A549 (cell line): ENCODE measurements around the gene GRIA1. TPM values are rescaled to one million over a fixed set of nuclear protein-coding genes. Genes with fewer than 3 reads are reported as not detected.

Source experiments
- ATAC-seq, 2 experiments: fragments of 200-7000 bp in 1 of 2; fragments of >200 bp in 1 of 2; cut with Nextera tagmentation in 1 of 2; cut with Tn5 transposase in 1 of 2; 3 replicates each; pipeline versions ENCODE4 v1.8.0 to v1.9.1; 2018 to 2020; ENCODE audit warnings: mild to moderate bottlenecking in 1 of 2, moderate library complexity in 1 of 2
- CTCF ChIA-PET: fragments of 300-600 bp; sonication (Branson Sonifier 250); formaldehyde crosslinking; extraction: SDS; loops from one replicate; lab custom pipeline; 2021; ENCODE audit warnings: antibody characterized with exemption, inconsistent platforms; lab: Yijun Ruan, JAX
- POLR2A ChIA-PET: fragments of 350-600 bp; formaldehyde crosslinking; extraction: SDS; loops from one replicate; lab custom pipeline; 2021; ENCODE audit warnings: antibody characterized with exemption, inconsistent platforms; lab: Yijun Ruan, JAX
- DNase-seq, 2 experiments: peaks; one replicate each; pipeline versions ENCODE4 v3.0.0 to v3.0.0-alpha.2; 2011 to 2016; ENCODE audit warnings: low read depth in 1 of 2, low spot score in 1 of 2
- FAIRE-seq: peaks from 2 replicates; lab custom pipeline; 2011; peaks lifted over from hg19 to GRCh38; lab: Jason Lieb, UNC
- H3K27ac ChIP-seq, 2 experiments: fragments of >200 bp; sonication (Bioruptor Twin); formaldehyde crosslinking; 3 replicates each; pipeline ENCODE4 v1.5.1; 2016 to 2017
- H3K4me1 ChIP-seq: fragments of >200 bp; sonication (Bioruptor Twin); formaldehyde crosslinking; 3 replicates; pipeline ENCODE4 v1.6.1; 2016
- H3K4me2 ChIP-seq: fragments of >200 bp; sonication (Bioruptor Twin); formaldehyde crosslinking; 3 replicates; pipeline ENCODE4 v1.6.1; 2016
- H3K4me3 ChIP-seq: fragments of >200 bp; sonication (Bioruptor Twin); formaldehyde crosslinking; 3 replicates; pipeline ENCODE4 v1.5.1; 2016
- H3K9me3 ChIP-seq: fragments of >200 bp; sonication (Bioruptor Twin); formaldehyde crosslinking; 3 replicates; pipeline ENCODE4 v1.6.1; 2016
- CBX2 ChIP-seq: fragments of 200-600 bp; sonication (generic); IDR thresholded peaks from 2 replicates; pipeline ENCODE4 v1.6.1; 2016; ENCODE audit warnings: low read depth, mild to moderate bottlenecking, borderline replicate concordance
- CEBPB ChIP-seq, 2 experiments: fragments of >200 bp in 1 of 2; sonication (Bioruptor Twin) in 1 of 2; formaldehyde crosslinking in 1 of 2; IDR thresholded peaks; 2 replicates each; pipeline ENCODE4 v1.6.1; 2012 to 2016
- CHD4 ChIP-seq: fragments of 200-600 bp; sonication (generic); IDR thresholded peaks from 2 replicates; pipeline ENCODE4 v1.6.1; 2016; ENCODE audit warnings: antibody characterized with exemption, mild to moderate bottlenecking, borderline replicate concordance
- CTCF ChIP-seq: fragments of >200 bp; sonication (Bioruptor Twin); formaldehyde crosslinking; IDR thresholded peaks from 3 replicates; pipeline ENCODE4 v1.5.1; 2016
- EHMT2 ChIP-seq: fragments of 200-600 bp; sonication (generic); IDR thresholded peaks from 2 replicates; pipeline ENCODE4 v1.6.1; 2016; ENCODE audit warnings: antibody characterized with exemption, low read depth, mild to moderate bottlenecking, moderate library complexity
- EP300 ChIP-seq, 2 experiments: fragments of >200 bp; sonication (Bioruptor Twin); formaldehyde crosslinking; IDR thresholded peaks; 2 replicates in 1 of 2; 3 replicates in 1 of 2; pipeline ENCODE4 v1.6.1; 2016 to 2017
- ESRRA ChIP-seq: fragments of 150-350 bp; IDR thresholded peaks from 2 replicates; pipeline ENCODE4 v1.6.1; 2014; ENCODE audit warnings: mild to moderate bottlenecking, low read length, borderline replicate concordance
- FOSL2 ChIP-seq, 2 experiments: fragments of 450-650 bp in 1 of 2; fragments of >200 bp in 1 of 2; sonication (Bioruptor Twin) in 1 of 2; formaldehyde crosslinking; IDR thresholded peaks; 2 replicates each; pipeline versions ENCODE4 v1.5.0 to v1.6.1; 2016 to 2020; ENCODE audit warnings: mild to moderate bottlenecking in 1 of 2, moderate library complexity in 1 of 2
- HDAC2 ChIP-seq: fragments of 200-600 bp; sonication (generic); IDR thresholded peaks from 2 replicates; pipeline ENCODE4 v1.6.1; 2016
- HES2 ChIP-seq: fragments of >200 bp; sonication (Bioruptor Twin); formaldehyde crosslinking; IDR thresholded peaks from 2 replicates; pipeline ENCODE4 v1.6.1; 2016
- HMGXB4 ChIP-seq: fragments of 250-450 bp; sonication (Bioruptor Pico); IDR thresholded peaks from 2 replicates; pipeline ENCODE4 v1.5.0; 2021; ENCODE audit warnings: mild to moderate bottlenecking, moderate library complexity, borderline replicate concordance
- HOXB13 ChIP-seq: fragments of 250-450 bp; sonication (Bioruptor Pico); IDR thresholded peaks from 2 replicates; pipeline ENCODE4 v1.5.0; 2020; ENCODE audit warnings: low read depth, mild to moderate bottlenecking, moderate library complexity
- JUN ChIP-seq, 2 experiments: fragments of >200 bp; sonication (Bioruptor Twin); formaldehyde crosslinking; IDR thresholded peaks; 2 replicates in 1 of 2; 3 replicates in 1 of 2; pipeline ENCODE4 v1.6.1; 2016 to 2017
- KDM5A ChIP-seq: fragments of 200-600 bp; sonication (generic); IDR thresholded peaks from 2 replicates; pipeline ENCODE4 v1.6.1; 2016; ENCODE audit warnings: antibody characterized with exemption, mild to moderate bottlenecking
- MAFK ChIP-seq: fragments of 450-650 bp; IDR thresholded peaks from 2 replicates; pipeline ENCODE4 v1.6.1; 2014; ENCODE audit not compliant: partially characterized antibody
- MAZ ChIP-seq: fragments of 150-350 bp; IDR thresholded peaks from 2 replicates; pipeline ENCODE4 v1.6.1; 2014; ENCODE audit warnings: antibody characterized with exemption, low read depth, low read length, borderline replicate concordance
- NR3C1 ChIP-seq: fragments of >200 bp; sonication (Bioruptor Twin); formaldehyde crosslinking; IDR thresholded peaks from 3 replicates; pipeline ENCODE4 v1.6.1; 2017
- RAD21 ChIP-seq, 2 experiments: fragments of >200 bp in 1 of 2; sonication (Bioruptor Twin) in 1 of 2; formaldehyde crosslinking in 1 of 2; IDR thresholded peaks in 1 of 2; conservative IDR thresholded peaks in 1 of 2; 2 replicates in 1 of 2; 3 replicates in 1 of 2; pipeline ENCODE4 v1.6.1; 2012 to 2018; ENCODE audit warnings: inconsistent platforms in 1 of 2
- RFX5 ChIP-seq: fragments of 450-650 bp; IDR thresholded peaks from 2 replicates; pipeline ENCODE4 v1.7.1; 2014; ENCODE audit warnings: antibody characterized with exemption, mild to moderate bottlenecking, moderate library complexity
- TFCP2L1 ChIP-seq: fragments of 250-450 bp; sonication (Bioruptor Pico); IDR thresholded peaks from 2 replicates; pipeline ENCODE4 v1.5.0; 2021; ENCODE audit warnings: mild to moderate bottlenecking
- ZFP36 ChIP-seq: fragments of 450-650 bp; IDR thresholded peaks from 2 replicates; pipeline ENCODE4 v1.6.1; 2014; ENCODE audit warnings: borderline replicate concordance; ENCODE audit not compliant: partially characterized antibody
- ZNF302 ChIP-seq: fragments of 250-450 bp; sonication (Bioruptor Pico); IDR thresholded peaks from 2 replicates; pipeline ENCODE4 v1.9.0; 2021; ENCODE audit warnings: inconsistent platforms, mild to moderate bottlenecking, moderate library complexity
- WGBS: methylation state at CpG from one replicate; pipeline ENCODE4 v1.1.6; 2017; ENCODE audit errors: missing lambda C conversion rate; 5-methylcytosine and 5-hydroxymethylcytosine counted together
- polyA plus RNA-seq, 4 experiments: library from polyadenylated mRNA; depleted of rRNA in 3 of 4; stranded (reverse); fragments of >200 nt; fragmentation: RNase III in 1 of 4; extraction: RNeasy Plus Mini Kit Qiagen cat#74134 plus additional on column Dnase treatment in 1 of 4; gene quantifications; 2 replicates in 3 of 4; 3 replicates in 1 of 4; pipeline ENCODE4 v1.2.3, GENCODE V29; 2011 to 2017
- TF ChIP-seq, protein P1 (sequence below): fragments of 150-350 bp; IDR thresholded peaks from 2 replicates; pipeline ENCODE4 v1.6.1; 2014; ENCODE audit warnings: low read depth, mild to moderate bottlenecking, low read length
- TF ChIP-seq, protein P2 (sequence below): IDR thresholded peaks from 2 replicates; pipeline ENCODE4 v1.6.1; 2012; ENCODE audit warnings: low read depth, borderline replicate concordance
- TF ChIP-seq, protein P3 (sequence below): fragments of 450-650 bp; IDR thresholded peaks from 2 replicates; pipeline ENCODE4 v1.6.1; 2014; ENCODE audit warnings: antibody characterized with exemption

The GRIA1 gene
- polyA plus RNA-seq, 2 of the 4 experiments (the other 2 are of a cell fraction) = not detected

- Histone ChIP-seq H3K27ac (no peak overlapping the region), H3K4me2 (no peak overlapping the region), H3K9me3 (no peaks in the 10 kb centered on the region), H3K4me1 (no peaks in the 10 kb centered on the region)
- FAIRE-seq = no peak
- CTCF ChIA-PET = no interaction called here
- DNase-seq = no peak
- 52% methylated on average over 3 of the region's 3 CpGs for WGBS
- TF ChIP-seq MAFK (no peak), ZFP36 (no peak), CTCF (no peak)
- TF ChIP-seq, all 56 proteins: peak for 0
- ATAC-seq = no peak
- H3K4me3 ChIP-seq = no peak overlapping the region
- POLR2A ChIA-PET = no interaction called here
These were observed 226.8 kb downstream of the GRIA1 start for GRCh38 chr5:153717287-153717686.

GRCh38 chr5:153718713-153719112 lies 228.2 kb downstream of the GRIA1 start:
- no peak overlapping the region for H3K27ac ChIP-seq

GRCh38 chr5:153719324-153719723 lies 228.9 kb downstream of the GRIA1 start:
- no peak overlapping the region for H3K4me2 ChIP-seq
- ChIA-PET CTCF (no interaction called here), POLR2A (no interaction called here)
- WGBS = 0% methylated on average over 5 of the region's 5 CpGs
- H3K9me3 ChIP-seq = no peaks in the 10 kb centered on the region
- H3K4me1 ChIP-seq = no peaks in the 10 kb centered on the region
- H3K4me3 ChIP-seq = no peak overlapping the region
- FAIRE-seq (no peak), DNase-seq (no peak), ATAC-seq (no peak)
- no peak overlapping the region for H3K27ac ChIP-seq
- TF ChIP-seq CBX2 = no peak
- TF ChIP-seq JUN (IDR thresholded peaks at IDR 0.05) = no peak
- no peak for TF ChIP-seq CHD4
- TF ChIP-seq, protein P1, sequence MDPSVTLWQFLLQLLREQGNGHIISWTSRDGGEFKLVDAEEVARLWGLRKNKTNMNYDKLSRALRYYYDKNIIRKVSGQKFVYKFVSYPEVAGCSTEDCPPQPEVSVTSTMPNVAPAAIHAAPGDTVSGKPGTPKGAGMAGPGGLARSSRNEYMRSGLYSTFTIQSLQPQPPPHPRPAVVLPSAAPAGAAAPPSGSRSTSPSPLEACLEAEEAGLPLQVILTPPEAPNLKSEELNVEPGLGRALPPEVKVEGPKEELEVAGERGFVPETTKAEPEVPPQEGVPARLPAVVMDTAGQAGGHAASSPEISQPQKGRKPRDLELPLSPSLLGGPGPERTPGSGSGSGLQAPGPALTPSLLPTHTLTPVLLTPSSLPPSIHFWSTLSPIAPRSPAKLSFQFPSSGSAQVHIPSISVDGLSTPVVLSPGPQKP = no peak
- no peak for TF ChIP-seq HES2
- TF ChIP-seq ESRRA = no peak
- no peak for TF ChIP-seq HOXB13
- TF ChIP-seq ZNF302 (CRISPR knock-in tag) = no peak
- no peak for TF ChIP-seq RAD21 (conservative IDR thresholded peaks at IDR 0.05 in 1 of 2, IDR thresholded peaks at IDR 0.05 in 1 of 2)
- no peak for TF ChIP-seq KDM5A
- TF ChIP-seq TFCP2L1 (CRISPR knock-in tag) = no peak
- TF ChIP-seq HMGXB4 (CRISPR knock-in tag) = no peak
- TF ChIP-seq, protein P2, sequence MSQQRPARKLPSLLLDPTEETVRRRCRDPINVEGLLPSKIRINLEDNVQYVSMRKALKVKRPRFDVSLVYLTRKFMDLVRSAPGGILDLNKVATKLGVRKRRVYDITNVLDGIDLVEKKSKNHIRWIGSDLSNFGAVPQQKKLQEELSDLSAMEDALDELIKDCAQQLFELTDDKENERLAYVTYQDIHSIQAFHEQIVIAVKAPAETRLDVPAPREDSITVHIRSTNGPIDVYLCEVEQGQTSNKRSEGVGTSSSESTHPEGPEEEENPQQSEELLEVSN = no peak
- TF ChIP-seq MAZ = no peak
- TF ChIP-seq, protein P3, sequence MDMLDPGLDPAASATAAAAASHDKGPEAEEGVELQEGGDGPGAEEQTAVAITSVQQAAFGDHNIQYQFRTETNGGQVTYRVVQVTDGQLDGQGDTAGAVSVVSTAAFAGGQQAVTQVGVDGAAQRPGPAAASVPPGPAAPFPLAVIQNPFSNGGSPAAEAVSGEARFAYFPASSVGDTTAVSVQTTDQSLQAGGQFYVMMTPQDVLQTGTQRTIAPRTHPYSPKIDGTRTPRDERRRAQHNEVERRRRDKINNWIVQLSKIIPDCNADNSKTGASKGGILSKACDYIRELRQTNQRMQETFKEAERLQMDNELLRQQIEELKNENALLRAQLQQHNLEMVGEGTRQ = no peak

More at GRCh38 chr5:153718713-153719112, 228.2 kb downstream of the GRIA1 start:
- ATAC-seq (no peak), FAIRE-seq (no peak), DNase-seq (no peak)
- ChIA-PET POLR2A (no interaction called here), CTCF (no interaction called here)
- H3K9me3 ChIP-seq = no peaks in the 10 kb centered on the region
- WGBS = 0% methylated on average over 1 of the region's 1 CpG
- TF ChIP-seq CTCF = no peak
- no peak for TF ChIP-seq CEBPB (IDR thresholded peaks at IDR 0.05)
- no peak for TF ChIP-seq EP300 (IDR thresholded peaks at IDR 0.05)
- no peak for TF ChIP-seq NR3C1
- no peak for TF ChIP-seq CHD4
- TF ChIP-seq HDAC2 = no peak
- no peak for TF ChIP-seq EHMT2
- no peak for TF ChIP-seq RFX5
- TF ChIP-seq MAZ = no peak
- no peak for TF ChIP-seq CBX2
- TF ChIP-seq FOSL2 (IDR thresholded peaks at IDR 0.05) = no peak
- no peak for TF ChIP-seq FOSL2 (CRISPR knock-in tag; IDR thresholded peaks at IDR 0.05)
- H3K4me2 ChIP-seq = no peak overlapping the region
- no peaks in the 10 kb centered on the region for H3K4me1 ChIP-seq
- H3K4me3 ChIP-seq = no peak overlapping the region
